ENCODE data around the gene UBAP2L.
"Not testable (repeated sequence)": the region's sequence is repeated elsewhere in the genome, so short reads cannot be mapped to it uniquely, and the experiment has no call there.

The UBAP2L gene

GRCh38 chr1:154218545-154218944 is 2.2 kb upstream of the UBAP2L start:
- Mint-ChIP-seq H3K9me3 (peaks cover 5% of the 10 kb centered on the region), H3K27ac (peak overlapping the region; percentile 98), H3K4me1 (ENCODE audit: low read depth) (peaks cover 39% of the 10 kb centered on the region), H3K4me3 (peak overlapping the region; percentile 96), H3K27me3 (ENCODE audit: low read depth) (no peaks in the 10 kb centered on the region), H3K36me3 (ENCODE audit: low read depth) (peaks cover 51% of the 10 kb centered on the region)

DNA sequence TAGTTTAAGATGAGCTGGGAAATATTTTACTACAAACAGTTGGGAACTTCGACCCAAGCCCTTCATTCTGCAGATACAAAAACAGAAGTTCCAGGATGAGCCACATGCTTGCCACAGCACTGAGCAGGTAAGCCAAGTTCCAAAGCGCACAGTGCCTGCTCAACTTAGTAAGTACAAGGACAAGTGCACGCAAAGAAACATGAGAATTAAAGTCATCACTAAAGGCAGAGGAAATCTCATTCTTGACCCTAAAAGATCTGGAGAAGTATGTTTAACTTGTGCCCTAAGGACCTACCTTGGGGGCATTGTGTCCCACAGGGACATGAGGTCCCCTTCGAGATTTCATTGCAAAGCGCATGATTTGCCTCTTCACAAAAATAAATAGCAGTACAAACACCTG is 1.2 kb upstream of the UBAP2L start:
- Mint-ChIP-seq H3K4me1 (ENCODE audit: low read depth) (peaks cover 48% of the 10 kb centered on the region), H3K9me3 (peaks cover 5% of the 10 kb centered on the region), H3K4me3 (peak overlapping the region; percentile 96), H3K27ac (peak overlapping the region; percentile 98), H3K27me3 (ENCODE audit: low read depth) (no peaks in the 10 kb centered on the region), H3K36me3 (ENCODE audit: low read depth) (peaks cover 47% of the 10 kb centered on the region)

GRCh38 chr1:154220970-154221277 is 169 bp downstream of the UBAP2L start:
- no peaks in the 10 kb centered on the region for H3K27me3 Mint-ChIP-seq (ENCODE audit: low read depth)
- peak overlapping the region; percentile 98 for H3K27ac Mint-ChIP-seq
- H3K9me3 Mint-ChIP-seq = peaks cover 5% of the 10 kb centered on the region
- H3K4me1 Mint-ChIP-seq (ENCODE audit: low read depth) = peaks cover 51% of the 10 kb centered on the region
- H3K36me3 Mint-ChIP-seq (ENCODE audit: low read depth) = peaks cover 56% of the 10 kb centered on the region
- H3K4me3 Mint-ChIP-seq = peak overlapping the region; percentile 96

- H3K27me3 Mint-ChIP-seq (ENCODE audit: low read depth) = no peaks in the 10 kb centered on the region
- peak overlapping the region; percentile 96 for H3K4me3 Mint-ChIP-seq
- H3K4me1 Mint-ChIP-seq (ENCODE audit: low read depth) = peaks cover 50% of the 10 kb centered on the region
- peaks cover 5% of the 10 kb centered on the region for H3K9me3 Mint-ChIP-seq
- peak overlapping the region; percentile 95 for H3K27ac Mint-ChIP-seq
- H3K36me3 Mint-ChIP-seq (ENCODE audit: low read depth) = peaks cover 60% of the 10 kb centered on the region
Observed at GRCh38 chr1:154221278-154222001, 685 bp downstream of the UBAP2L start.

DNA sequence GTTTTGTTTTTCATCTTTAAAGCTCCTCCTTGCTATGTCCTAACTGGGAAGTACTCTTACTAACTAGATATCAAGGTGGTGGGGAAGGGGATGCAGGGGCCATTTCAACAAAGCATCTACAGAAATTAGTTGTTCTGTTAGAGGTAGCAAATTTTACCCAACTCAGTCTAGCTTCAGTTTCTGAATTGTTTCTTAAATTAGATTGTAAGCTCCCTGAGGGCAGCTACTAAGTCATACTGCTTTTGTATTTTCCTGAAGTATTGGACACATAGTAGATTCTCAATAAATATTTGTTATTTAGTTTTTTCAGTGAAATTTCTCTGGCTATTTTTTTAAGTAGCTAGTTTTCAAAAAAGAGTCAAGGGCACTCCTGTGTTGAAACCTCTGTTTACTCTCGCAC is 1.8 kb downstream of the UBAP2L start:
- peaks cover 5% of the 10 kb centered on the region for H3K9me3 Mint-ChIP-seq
- H3K27ac Mint-ChIP-seq = peak overlapping the region; percentile 95
- H3K36me3 Mint-ChIP-seq (ENCODE audit: low read depth) = peaks cover 59% of the 10 kb centered on the region
- H3K27me3 Mint-ChIP-seq (ENCODE audit: low read depth) = no peaks in the 10 kb centered on the region
- peaks cover 53% of the 10 kb centered on the region for H3K4me1 Mint-ChIP-seq (ENCODE audit: low read depth)
- peak overlapping the region; percentile 96 for H3K4me3 Mint-ChIP-seq

- Mint-ChIP-seq H3K9me3 (peaks cover 5% of the 10 kb centered on the region), H3K27me3 (ENCODE audit: low read depth) (no peaks in the 10 kb centered on the region), H3K27ac (peak overlapping the region; percentile 62), H3K36me3 (ENCODE audit: low read depth) (peaks cover 60% of the 10 kb centered on the region), H3K4me3 (peak overlapping the region; percentile 57), H3K4me1 (ENCODE audit: low read depth) (peaks cover 49% of the 10 kb centered on the region)
Observed at GRCh38 chr1:154222918-154223317, 2.2 kb downstream of the UBAP2L start.

- H3K36me3 Mint-ChIP-seq (ENCODE audit: low read depth) = peaks cover 58% of the 10 kb centered on the region
- H3K4me1 Mint-ChIP-seq (ENCODE audit: low read depth) = peaks cover 42% of the 10 kb centered on the region
- H3K27ac Mint-ChIP-seq = no peak overlapping the region
- H3K4me3 Mint-ChIP-seq = no peak overlapping the region
- H3K27me3 Mint-ChIP-seq (ENCODE audit: low read depth) = no peaks in the 10 kb centered on the region
- peaks cover 5% of the 10 kb centered on the region for H3K9me3 Mint-ChIP-seq
Observed at GRCh38 chr1:154223621-154224020, 2.9 kb downstream of the UBAP2L start.

DNA sequence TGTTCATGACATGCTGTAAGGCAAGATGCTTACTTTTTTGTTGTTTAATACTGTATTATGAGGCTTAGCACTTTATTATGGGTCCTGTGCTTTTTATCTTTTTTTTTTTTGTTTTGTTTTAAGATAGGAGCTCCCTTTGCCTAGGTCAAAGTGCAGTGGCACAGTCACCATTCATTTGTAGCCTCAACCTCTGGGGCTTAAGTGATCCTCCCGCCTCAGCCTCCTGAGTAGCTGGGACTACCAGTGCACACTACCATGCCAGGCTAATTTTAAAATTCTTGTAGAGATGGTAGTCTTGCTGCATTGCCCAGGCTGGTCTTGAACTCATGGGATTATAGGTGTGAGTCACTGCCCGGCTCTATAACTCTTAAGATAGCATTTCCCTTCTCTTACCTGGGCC is 4.6 kb downstream of the UBAP2L start:
- peaks cover 53% of the 10 kb centered on the region for H3K36me3 Mint-ChIP-seq (ENCODE audit: low read depth)
- H3K9me3 Mint-ChIP-seq = peaks cover 5% of the 10 kb centered on the region
- H3K4me3 Mint-ChIP-seq = no peak overlapping the region
- peaks cover 34% of the 10 kb centered on the region for H3K4me1 Mint-ChIP-seq (ENCODE audit: low read depth)
- H3K27me3 Mint-ChIP-seq (ENCODE audit: low read depth) = no peaks in the 10 kb centered on the region
- H3K27ac Mint-ChIP-seq = no peak overlapping the region

DNA sequence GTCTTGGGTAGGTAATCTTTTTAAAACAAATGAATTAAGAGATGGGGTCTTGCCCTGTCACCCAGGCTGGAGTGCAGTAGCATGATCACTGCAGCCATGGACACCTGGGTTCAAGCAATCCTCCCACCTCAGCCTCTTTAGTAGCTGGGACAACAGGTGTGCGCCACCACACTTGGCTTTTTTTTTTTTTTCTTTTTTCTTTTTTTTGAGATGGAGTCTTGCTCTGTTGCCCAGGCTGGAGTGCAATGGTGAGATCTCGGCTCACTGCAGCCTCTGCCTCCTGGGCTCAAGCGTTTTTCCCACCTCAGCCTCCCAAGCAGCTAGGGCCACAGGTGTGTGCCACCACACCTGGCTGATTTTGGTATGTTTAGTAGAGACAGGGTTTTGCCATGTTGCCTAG is 10.4 kb downstream of the UBAP2L start:
- H3K27me3 Mint-ChIP-seq (ENCODE audit: low read depth); H3K27ac Mint-ChIP-seq; H3K4me3 Mint-ChIP-seq; H3K9me3 Mint-ChIP-seq: not testable (repeated sequence)
- Mint-ChIP-seq H3K4me1 (ENCODE audit: low read depth) (peaks cover 10% of the 10 kb centered on the region), H3K36me3 (ENCODE audit: low read depth) (peaks cover 50% of the 10 kb centered on the region)

- Mint-ChIP-seq H3K36me3 (ENCODE audit: low read depth) (peaks cover 51% of the 10 kb centered on the region), H3K4me1 (ENCODE audit: low read depth) (peaks cover 11% of the 10 kb centered on the region), H3K27ac (peak overlapping the region; percentile 6)
- not testable (repeated sequence) for H3K4me3 Mint-ChIP-seq; H3K27me3 Mint-ChIP-seq (ENCODE audit: low read depth); H3K9me3 Mint-ChIP-seq
Observed at GRCh38 chr1:154233127-154233526, 12.4 kb downstream of the UBAP2L start.

- H3K4me3 Mint-ChIP-seq = no peak overlapping the region
- no peaks in the 10 kb centered on the region for H3K27me3 Mint-ChIP-seq (ENCODE audit: low read depth)
- no peaks in the 10 kb centered on the region for H3K9me3 Mint-ChIP-seq
- peaks cover 49% of the 10 kb centered on the region for H3K36me3 Mint-ChIP-seq (ENCODE audit: low read depth)
- H3K4me1 Mint-ChIP-seq (ENCODE audit: low read depth) = peaks cover 18% of the 10 kb centered on the region
- no peak overlapping the region for H3K27ac Mint-ChIP-seq
Observed at GRCh38 chr1:154236855-154237254, 16.1 kb downstream of the UBAP2L start.

DNA sequence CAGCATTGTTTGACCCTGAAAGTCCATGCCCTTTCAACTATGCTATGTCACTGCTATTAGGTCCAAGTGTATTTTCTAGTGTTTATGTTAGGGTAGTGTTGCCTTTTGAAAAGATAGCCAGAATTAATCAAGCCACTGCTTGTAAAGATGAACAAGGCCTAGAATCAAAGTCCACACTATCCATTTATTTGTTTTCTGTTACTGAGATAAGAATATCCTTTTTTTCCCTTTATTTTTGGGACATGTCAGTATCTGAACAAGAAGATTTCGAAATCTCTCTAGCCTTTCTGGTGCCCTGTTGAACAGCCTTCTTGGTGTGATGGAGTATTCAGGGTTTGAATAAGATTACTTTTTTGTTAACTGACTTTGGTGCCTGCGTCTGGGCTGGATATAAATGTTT is 16.7 kb downstream of the UBAP2L start:
- Mint-ChIP-seq H3K27me3 (ENCODE audit: low read depth) (no peaks in the 10 kb centered on the region), H3K4me1 (ENCODE audit: low read depth) (peaks cover 20% of the 10 kb centered on the region), H3K4me3 (no peak overlapping the region), H3K9me3 (no peaks in the 10 kb centered on the region), H3K27ac (no peak overlapping the region), H3K36me3 (ENCODE audit: low read depth) (peaks cover 53% of the 10 kb centered on the region)

- Mint-ChIP-seq H3K9me3 (no peaks in the 10 kb centered on the region), H3K36me3 (ENCODE audit: low read depth) (peaks cover 58% of the 10 kb centered on the region), H3K4me3 (no peak overlapping the region), H3K27ac (peak overlapping the region; percentile 35), H3K27me3 (ENCODE audit: low read depth) (no peaks in the 10 kb centered on the region), H3K4me1 (ENCODE audit: low read depth) (peaks cover 20% of the 10 kb centered on the region)
Observed at GRCh38 chr1:154237880-154238506, 17.2 kb downstream of the UBAP2L start.

DNA sequence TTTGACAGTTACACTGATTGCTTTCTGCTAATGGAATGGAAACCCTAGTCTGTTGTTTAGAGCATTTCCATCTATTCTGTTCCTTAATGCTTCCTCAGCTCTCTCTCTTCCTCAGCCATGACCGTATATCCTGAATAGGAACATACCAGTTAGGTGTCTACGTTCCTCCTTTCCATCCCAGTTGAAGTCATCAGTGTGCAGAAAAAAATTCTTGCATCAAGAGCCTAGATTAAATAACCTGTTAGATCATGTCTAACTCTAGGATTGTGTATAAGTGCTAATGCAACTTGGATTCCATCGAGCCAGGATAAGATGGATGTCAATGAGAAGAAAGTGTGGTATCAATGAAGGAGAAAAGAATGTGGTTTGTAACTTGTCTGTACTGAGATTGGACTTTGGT is 18.7 kb downstream of the UBAP2L start:
- Mint-ChIP-seq H3K4me3 (no peak overlapping the region), H3K27ac (no peak overlapping the region), H3K36me3 (ENCODE audit: low read depth) (peaks cover 59% of the 10 kb centered on the region), H3K27me3 (ENCODE audit: low read depth) (no peaks in the 10 kb centered on the region), H3K4me1 (ENCODE audit: low read depth) (peaks cover 18% of the 10 kb centered on the region), H3K9me3 (no peaks in the 10 kb centered on the region)

DNA sequence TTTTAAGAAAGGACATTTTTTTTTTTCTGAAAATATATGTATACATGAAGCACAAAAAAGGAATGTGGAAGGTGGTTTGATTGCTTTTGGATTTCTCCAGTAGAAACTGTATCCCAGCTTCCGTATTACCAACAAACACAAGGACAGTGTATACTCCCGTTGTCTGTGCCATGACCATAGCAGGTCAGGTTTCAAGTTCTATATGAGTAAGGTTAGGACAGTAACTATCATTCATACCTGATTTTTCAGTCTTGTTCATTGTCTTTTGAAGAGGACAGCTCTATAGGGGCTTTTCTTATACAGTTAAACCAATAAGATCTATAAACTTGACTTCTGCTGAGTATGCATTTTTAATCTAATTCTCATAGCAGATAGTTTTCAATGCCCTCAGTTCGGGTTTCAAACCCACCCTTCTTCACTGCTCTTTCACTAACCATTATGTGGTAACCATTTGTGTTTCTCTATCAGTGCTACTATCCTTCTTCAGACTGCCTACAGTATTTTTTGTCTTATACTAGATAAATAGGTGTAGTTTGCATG is 19.6 kb downstream of the UBAP2L start:
- Mint-ChIP-seq H3K4me3 (no peak overlapping the region), H3K27me3 (ENCODE audit: low read depth) (no peaks in the 10 kb centered on the region), H3K9me3 (no peaks in the 10 kb centered on the region), H3K36me3 (ENCODE audit: low read depth) (peaks cover 53% of the 10 kb centered on the region), H3K27ac (no peak overlapping the region), H3K4me1 (ENCODE audit: low read depth) (peaks cover 18% of the 10 kb centered on the region)

All from T-helper 1 cell treated with Interleukin-12 subunit alpha and Interleukin-12 subunit beta and Interleukin-4 antibody, amounts not matched to agents 30 μg/mL and 1 μg/mL, for 36 hours (primary cell).